Keratinocyte (primary cell): Measurements from ENCODE around the gene SLC23A2. TPM values are rescaled to one million over a fixed set of nuclear protein-coding genes. Genes with fewer than 3 reads are reported as not detected.

Experiments used
- DNase-seq: peaks from one replicate; pipeline ENCODE4 v3.0.0-alpha.2; 2011; ENCODE audit warnings: low read depth, missing footprints, low spot score
- FAIRE-seq: peaks from 2 replicates; lab custom pipeline; 2011; peaks lifted over from hg19 to GRCh38; lab: Jason Lieb, UNC
- H2AFZ ChIP-seq: 2 replicates; pipeline ENCODE4 v1.6.0; 2012; ENCODE audit warnings: low read length, control low read depth, inconsistent platforms; ENCODE audit not compliant: control insufficient read depth
- H3K27ac ChIP-seq: 2 replicates; pipeline ENCODE4 v1.5.1; 2011; ENCODE audit warnings: low read length; ENCODE audit not compliant: control insufficient read depth, insufficient read depth
- H3K27me3 ChIP-seq: 3 replicates; pipeline ENCODE4 v1.6.0; 2011; ENCODE audit warnings: low read length; ENCODE audit not compliant: control insufficient read depth, insufficient read depth; ENCODE audit errors: extremely low read depth
- H3K36me3 ChIP-seq, 2 experiments: 2 replicates in 1 of 2; 3 replicates in 1 of 2; pipeline ENCODE4 v1.5.1; 2011; ENCODE audit warnings: low read length in 2 of 2, mild to moderate bottlenecking in 1 of 2; ENCODE audit not compliant: control insufficient read depth in 2 of 2, insufficient read depth in 2 of 2; ENCODE audit errors: extremely low read depth in 1 of 2
- H3K4me1 ChIP-seq: 3 replicates; pipeline ENCODE4 v1.5.1; 2011; ENCODE audit warnings: low read length; ENCODE audit not compliant: control insufficient read depth, insufficient read depth; ENCODE audit errors: extremely low read depth
- H3K4me2 ChIP-seq: 3 replicates; pipeline ENCODE4 v1.6.0; 2011; ENCODE audit warnings: low read depth, low read length; ENCODE audit not compliant: control insufficient read depth, insufficient read depth; ENCODE audit errors: extremely low read depth
- H3K4me3 ChIP-seq, 3 experiments: fragments of 200-600 bp in 1 of 3; sonication (generic) in 1 of 3; 2 replicates in 2 of 3; 3 replicates in 1 of 3; pipeline ENCODE4 v1.5.1; 2011 to 2016; ENCODE audit warnings: low read length in 3 of 3, mild to moderate bottlenecking in 3 of 3, control low read depth in 2 of 3, inconsistent platforms in 1 of 3, low read depth in 1 of 3, mixed read lengths in 1 of 3, mixed run types in 1 of 3, moderate library complexity in 1 of 3; ENCODE audit not compliant: control insufficient read depth in 2 of 3, insufficient read depth in 2 of 3; ENCODE audit errors: extremely low read depth in 1 of 3
- H3K79me2 ChIP-seq: 2 replicates; pipeline ENCODE4 v1.6.0; 2012; ENCODE audit warnings: low read length; ENCODE audit not compliant: control insufficient read depth, insufficient read depth
- H3K9ac ChIP-seq: 3 replicates; pipeline ENCODE4 v1.6.0; 2011; ENCODE audit warnings: low read length; ENCODE audit not compliant: control insufficient read depth, insufficient read depth; ENCODE audit errors: extremely low read depth
- H3K9me1 ChIP-seq: 3 replicates; pipeline ENCODE4 v1.6.0; 2011; ENCODE audit warnings: low read length; ENCODE audit not compliant: control insufficient read depth, insufficient read depth; ENCODE audit errors: extremely low read depth
- H3K9me3 ChIP-seq: 2 replicates; pipeline ENCODE4 v1.5.1; 2012; ENCODE audit warnings: low read depth, low read length; ENCODE audit not compliant: control insufficient read depth
- H4K20me1 ChIP-seq: 3 replicates; pipeline ENCODE4 v1.6.0; 2011; ENCODE audit warnings: low read length; ENCODE audit not compliant: control insufficient read depth, insufficient read depth; ENCODE audit errors: extremely low read depth
- CTCF ChIP-seq, 3 experiments: IDR thresholded peaks in 1 of 3; conservative IDR thresholded peaks in 1 of 3; optimal IDR thresholded peaks in 1 of 3; 2 replicates in 2 of 3; 3 replicates in 1 of 3; pipeline versions ENCODE3 to v1.5.1; 2011; ENCODE audit warnings: low read length in 3 of 3, mild to moderate bottlenecking in 3 of 3, moderate library complexity in 2 of 3, control low read depth in 1 of 3, inconsistent platforms in 1 of 3; ENCODE audit not compliant: insufficient read depth in 2 of 3; ENCODE audit errors: extremely low read depth in 1 of 3
- EZH2 ChIP-seq: IDR thresholded peaks from one replicate; pipeline ENCODE4 v1.6.1; 2012; ENCODE audit warnings: inconsistent platforms, mild to moderate bottlenecking, low read length, moderate library complexity
- dilution Hi-C: fragments of 300-500 bp; cut with MboI; formaldehyde crosslinking; loops from one replicate; pipeline ENCODE4 v1.7.0; 2020; ENCODE audit warnings: low sequenced_read_pairs; ENCODE audit not compliant: extremely low pct_ligation_motif_present
- polyA plus RNA-seq, 5 experiments: library from polyadenylated mRNA; depleted of rRNA in 3 of 5; stranded (reverse) in 3 of 5; stranded (forward) in 1 of 5; unstranded in 1 of 5; fragments of >200 nt; gene quantifications; 1 replicate in 1 of 5; 2 replicates in 3 of 5; 3 replicates in 1 of 5; pipeline versions ENCODE4 v1.2.1 to v1.2.3, GENCODE V29; 2011 to 2012; ENCODE audit warnings: missing spikeins in 2 of 5, low read depth in 1 of 5, low replicate concordance in 1 of 5

The SLC23A2 gene
- polyA plus RNA-seq, 1 donor (not counting 4 experiments of a cell fraction or from before 2014, with no cell fraction given) = 13.4 TPM

- DNase-seq (no peak), FAIRE-seq (no peak)
- Histone ChIP-seq H3K79me2 (no peaks in the 10 kb centered on the region), H3K36me3 (peaks cover 4 to 13% of the 10 kb centered on the region in 2 experiments), H3K27ac (peak overlapping the region; percentile 71), H2AFZ (no peak overlapping the region), H3K9ac (peak overlapping the region; percentile 35), H3K4me2 (peak overlapping the region; percentile 68), H3K4me1 (peaks cover 25% of the 10 kb centered on the region), H3K27me3 (no peaks in the 10 kb centered on the region), H3K4me3 (peak overlapping the region in 1 of 3 experiments; percentile 36), H4K20me1 (no peaks in the 10 kb centered on the region), H3K9me1 (peaks cover 3% of the 10 kb centered on the region), H3K9me3 (no peaks in the 10 kb centered on the region)
- dilution Hi-C loops = no loop called here
- no peak for TF ChIP-seq CTCF (optimal IDR thresholded peaks at IDR 0.05 in 1 of 3, IDR thresholded peaks at IDR 0.05 in 1 of 3, conservative IDR thresholded peaks at IDR 0.05 in 1 of 3; ENCODE audit: extremely low read depth in 1 of 3, insufficient read depth in 2 of 3, low read length in 3 of 3)
- no peak for TF ChIP-seq EZH2
These were observed 103.7 kb downstream of the SLC23A2 start for GRCh38 chr20:4897600-4897999.

GRCh38 chr20:4896971-4897497, 104.3 kb downstream of the SLC23A2 start:
- dilution Hi-C loops = no loop called here
- Histone ChIP-seq H3K9me3 (no peaks in the 10 kb centered on the region), H2AFZ (no peak overlapping the region), H3K79me2 (no peaks in the 10 kb centered on the region), H3K4me2 (no peak overlapping the region), H3K36me3 (peaks cover 4 to 12% of the 10 kb centered on the region in 2 experiments), H3K4me3 (no peak overlapping the region), H3K27ac (no peak overlapping the region), H3K9me1 (peaks cover 3% of the 10 kb centered on the region), H3K9ac (no peak overlapping the region), H3K27me3 (no peaks in the 10 kb centered on the region), H3K4me1 (peaks cover 25% of the 10 kb centered on the region), H4K20me1 (no peaks in the 10 kb centered on the region)
- FAIRE-seq = no peak
- no peak for TF ChIP-seq EZH2
- TF ChIP-seq CTCF (optimal IDR thresholded peaks at IDR 0.05 in 1 of 3, IDR thresholded peaks at IDR 0.05 in 1 of 3, conservative IDR thresholded peaks at IDR 0.05 in 1 of 3; ENCODE audit: extremely low read depth in 1 of 3, insufficient read depth in 2 of 3, low read length in 3 of 3) = peak in 1 of 3 experiments; percentile 37
- DNase-seq = no peak
